Fibroblast of mammary gland (primary cell): ENCODE data around the gene DNAH14.

Experiments
- DNase-seq: peaks from one replicate; pipeline ENCODE4 v3.0.0-alpha.2; 2010; ENCODE audit warnings: low read depth
- H3K4me3 ChIP-seq: 2 replicates; pipeline ENCODE4 v1.5.1; 2011; ENCODE audit warnings: low read depth, mild to moderate bottlenecking, low read length, moderate library complexity; ENCODE audit not compliant: control insufficient read depth
- CTCF ChIP-seq: conservative IDR thresholded peaks from 2 replicates; pipeline ENCODE4 v1.5.1; 2011; ENCODE audit warnings: low read depth, low read length, inconsistent platforms; ENCODE audit not compliant: control insufficient read depth, insufficient read depth

DNAH14 gene

GRCh38 chr1:225428068-225428880 is 498.8 kb downstream of the DNAH14 start:
- peak overlapping the region; percentile 77 for H3K4me3 ChIP-seq
- no peak for TF ChIP-seq CTCF
- DNase-seq: peak; percentile 93

GRCh38 chr1:225428881-225429455 is 499.5 kb downstream of the DNAH14 start:
- no peak for DNase-seq
- TF ChIP-seq CTCF: no peak

GRCh38 chr1:225430301-225430700 is 500.8 kb downstream of the DNAH14 start:
- TF ChIP-seq CTCF: no peak
- DNase-seq: no peak
- no peak overlapping the region for H3K4me3 ChIP-seq

More at GRCh38 chr1:225428881-225429455, 499.5 kb downstream of the DNAH14 start:
- peak overlapping the region; percentile 77 for H3K4me3 ChIP-seq

GRCh38 chr1:225431081-225431863 is 501.8 kb downstream of the DNAH14 start:
- DNase-seq: no peak
- TF ChIP-seq CTCF: no peak
- H3K4me3 ChIP-seq: no peak overlapping the region

GRCh38 chr1:225434046-225434445 is 504.6 kb downstream of the DNAH14 start:
- H3K4me3 ChIP-seq: no peak overlapping the region
- TF ChIP-seq CTCF: no peak
- DNase-seq: no peak

GRCh38 chr1:225435076-225435475 is 505.6 kb downstream of the DNAH14 start:
- TF ChIP-seq CTCF: no peak
- DNase-seq: no peak
- no peak overlapping the region for H3K4me3 ChIP-seq
